ENCODE measurements around the gene ZDHHC8. TPM values are rescaled to one million over a fixed set of nuclear protein-coding genes. Genes with fewer than 3 reads are reported as not detected.

Gene ZDHHC8
- total and polyA plus RNA-seq, 10 of the 15 experiments (the other 5 are each of a cell fraction or from before 2014, with no cell fraction given) = 0.03 to 46.3 (median 5.3) TPM

DNA sequence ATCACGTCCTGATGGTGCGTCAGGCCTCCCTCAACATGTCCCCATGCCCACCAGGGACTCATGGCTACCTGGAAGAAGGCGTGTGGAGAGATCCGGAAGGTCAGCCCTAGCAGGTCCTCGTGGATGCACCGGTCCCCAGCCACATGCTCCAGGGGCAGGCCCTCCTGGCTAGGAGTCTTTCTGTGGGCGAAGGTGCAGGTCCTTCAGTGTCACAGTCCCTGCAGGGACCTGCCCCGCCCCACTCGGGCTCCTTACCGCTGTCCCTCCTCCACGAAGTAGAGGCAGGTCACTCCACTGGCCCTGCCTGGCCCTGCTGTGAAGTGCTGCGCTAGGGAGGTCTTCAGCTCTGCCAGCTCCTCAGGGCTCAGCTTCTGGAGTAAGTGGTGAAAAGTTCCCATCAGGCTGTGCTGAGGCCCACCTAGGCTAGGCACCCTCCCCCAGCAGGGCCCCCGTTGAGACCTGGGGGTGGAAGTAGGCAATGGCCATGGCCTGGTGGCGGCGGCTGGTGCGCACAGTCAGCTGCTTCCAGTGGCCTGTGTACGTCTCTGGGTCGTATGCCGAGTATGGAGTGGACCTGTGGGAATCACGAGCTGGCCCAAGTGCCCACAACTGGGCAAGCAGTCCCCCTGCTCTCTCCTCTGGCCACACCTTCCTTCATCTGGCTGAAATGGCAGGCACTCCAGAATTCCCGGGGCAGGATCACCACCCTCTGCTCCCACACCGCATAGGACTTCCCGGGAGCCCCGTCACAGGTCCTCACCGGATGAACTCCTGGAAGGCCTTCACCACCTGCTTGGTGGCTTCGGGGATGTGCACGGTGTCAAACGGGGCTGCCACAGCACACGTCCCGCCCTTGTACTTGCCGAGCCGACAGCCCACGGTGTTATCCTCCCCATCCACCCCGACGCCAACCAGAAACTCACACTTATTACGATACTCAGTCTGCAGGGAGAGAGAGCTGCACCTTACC, 16.8 kb upstream of the ZDHHC8 start (continued):
- TF ChIP-seq SUPT20H (IDR thresholded peaks at IDR 0.05; ENCODE audit: borderline replicate concordance, control insufficient read depth, low read depth, low read length) (no peak), RBBP5 (conservative IDR thresholded peaks at IDR 0.05) (no peak), PML (IDR thresholded peaks at IDR 0.05; ENCODE audit: low read length) (no peak), TCF7 (IDR thresholded peaks at IDR 0.05; ENCODE audit: borderline replicate concordance) (no peak), JUNB (IDR thresholded peaks at IDR 0.05) (no peak)

DNA sequence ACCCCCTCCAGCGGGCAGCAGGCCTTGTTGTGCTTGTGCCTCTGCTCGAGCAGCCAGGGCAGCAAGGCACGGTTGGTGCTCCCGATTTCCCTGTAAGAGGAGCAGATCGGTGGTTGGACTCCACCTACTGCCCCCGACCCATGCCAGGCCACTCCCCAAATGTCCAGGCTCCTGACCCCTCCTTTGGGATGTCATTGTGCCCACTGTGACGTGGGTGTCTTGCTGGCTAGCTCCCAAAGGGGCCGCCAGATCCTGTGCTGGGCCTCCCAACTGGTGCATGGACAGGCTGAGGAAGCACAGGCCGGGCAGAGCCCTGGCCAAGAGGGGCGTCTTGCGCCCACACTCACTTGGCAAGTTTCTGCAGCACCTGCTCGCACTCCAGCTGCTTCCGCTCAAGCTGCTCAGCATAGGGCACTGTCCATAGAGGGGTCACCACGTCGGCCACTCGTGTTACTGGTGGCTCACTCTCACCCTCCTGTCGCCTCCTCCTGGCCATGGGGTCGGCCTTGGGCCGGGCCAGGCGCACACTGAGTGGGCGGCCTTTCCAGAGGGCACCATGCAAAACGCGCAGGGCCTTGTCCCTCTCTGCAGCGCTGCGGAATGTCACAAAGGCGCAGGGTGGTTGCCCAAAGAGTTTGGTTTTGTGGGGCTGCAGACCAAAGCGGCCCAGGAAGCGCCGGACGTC, 15.8 kb upstream of the ZDHHC8 start, which contains the start of gene RANBP1:
RANBP1 (plus strand) TSS at position 414 of the 685 bp plus-strand sequence; CDS start at position 495, 81 bp downstream.
- Histone ChIP-seq H3K27ac (ENCODE audit: control insufficient read depth, insufficient read depth) (peak within 1 kb of the TSS; percentile 91), H3K36me3 (ENCODE audit: control insufficient read depth in 2 of 2, insufficient read depth in 2 of 2, low read length in 1 of 2) (peaks cover 32 to 44% of the 10 kb centered on the region in 2 experiments), H3K79me2 (ENCODE audit: control insufficient read depth, insufficient read depth, low read length) (peaks cover 59% of the 10 kb centered on the region), H3K4me2 (ENCODE audit: control insufficient read depth, insufficient read depth) (peak within 1 kb of the TSS; percentile 96), H3K4me3 (peak within 1 kb of the TSS; percentile 83), H3K9ac (ENCODE audit: control insufficient read depth, insufficient read depth, low read length) (peak within 1 kb of the TSS; percentile 91), H3K27me3 (replicated peaks in 1 of 2; ENCODE audit: control insufficient read depth in 2 of 2, insufficient read depth in 2 of 2, low read length in 1 of 2) (no peaks in the 10 kb centered on the region), H2AFZ (ENCODE audit: control insufficient read depth, low read depth, low read length) (peak within 1 kb of the TSS; percentile 76), H3K9me3 (replicated peaks; ENCODE audit: control insufficient read depth, insufficient read depth, low read length) (no peaks in the 10 kb centered on the region), H3K4me1 (ENCODE audit: control insufficient read depth, insufficient read depth, low read length) (peaks cover 33% of the 10 kb centered on the region), H4K20me1 (ENCODE audit: control insufficient read depth, insufficient read depth) (0 out of 2 replicates have a peak, but pooled peaks cover 2% of the 10 kb centered on the region)
- WGBS (ENCODE audit: insufficient coverage, insufficient replicate concordance, low lambda C conversion rate, missing lambda C conversion rate) = 62% methylated on average over 30 of the region's 30 CpGs
- no TSS peak for BruUV-seq (replicated peaks)
- FAIRE-seq (no peak), DNase-seq (ENCODE audit: low read depth, low spot score) (no peak), ATAC-seq (no peak)
- intact Hi-C loops (cut with micrococcal nuclease; ENCODE audit: unreplicated experiment) (loop anchor here (5.0 kb wide), 1 partner anchor 144 kb away; no protein-coding TSS in a partner anchor), in situ Hi-C loops (cut with MboI) (no loop called here)
- ChIA-PET SMC1A (ENCODE audit: uncharacterized antibody, unreplicated experiment) (no interaction called here), CTCF (interaction anchor here (1.5 kb wide), 1 partner anchor 37 kb away, joined by 3 read pairs; no protein-coding TSS in a partner anchor), POLR2A (no interaction called here), RAD21 (ENCODE audit: unreplicated experiment) (no interaction called here)
- TF ChIP-seq BACH1 (IDR thresholded peaks at IDR 0.05; ENCODE audit: borderline replicate concordance) = 0 out of 2 replicates have a peak, but pooled peaks have one; percentile 11
- TF ChIP-seq, protein P1, sequence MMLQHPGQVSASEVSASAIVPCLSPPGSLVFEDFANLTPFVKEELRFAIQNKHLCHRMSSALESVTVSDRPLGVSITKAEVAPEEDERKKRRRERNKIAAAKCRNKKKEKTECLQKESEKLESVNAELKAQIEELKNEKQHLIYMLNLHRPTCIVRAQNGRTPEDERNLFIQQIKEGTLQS (IDR thresholded peaks at IDR 0.05; ENCODE audit: borderline replicate concordance, extremely low read depth, low read depth, low read length) = no peak

Data from GM12878 (cell line).